GM19395 (cell line): ENCODE results near the gene F10.

Source experiments
- ATAC-seq: cut with Tn5 transposase; IDR thresholded peaks from one replicate; pipeline ENCODE4 v1.9.1; 2021; ENCODE audit warnings: mild to moderate bottlenecking, moderate library complexity; ENCODE audit not compliant: unreplicated experiment

Gene F10

GRCh38 chr13:113129921-113130750 is 7.5 kb downstream of the F10 start:
- ATAC-seq: no peak

DNA sequence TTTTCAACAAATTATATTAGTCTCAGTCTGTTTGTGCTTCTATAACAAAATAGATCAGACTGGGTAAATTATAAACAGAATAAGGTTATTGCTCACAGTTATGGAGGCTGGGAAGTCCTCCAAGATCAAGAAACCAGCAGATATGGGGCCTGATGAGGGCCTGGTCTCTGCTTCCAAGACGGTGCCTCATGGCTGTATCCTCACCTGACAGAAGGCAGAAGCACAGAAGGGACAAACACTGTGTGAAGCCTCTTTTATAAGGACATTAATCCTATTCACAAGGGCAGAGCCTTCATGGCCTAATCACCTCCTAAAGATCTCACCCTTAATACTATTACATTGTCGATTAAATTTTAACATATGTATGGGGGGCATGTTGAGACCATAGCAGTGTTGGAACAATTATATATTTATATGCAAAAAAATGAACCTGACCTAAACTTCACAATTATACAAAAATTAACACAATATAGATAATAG is 12.7 kb downstream of the F10 start:
- no peak for ATAC-seq

- ATAC-seq: no peak
Measured at GRCh38 chr13:113137691-113138298, 15.2 kb downstream of the F10 start.

DNA sequence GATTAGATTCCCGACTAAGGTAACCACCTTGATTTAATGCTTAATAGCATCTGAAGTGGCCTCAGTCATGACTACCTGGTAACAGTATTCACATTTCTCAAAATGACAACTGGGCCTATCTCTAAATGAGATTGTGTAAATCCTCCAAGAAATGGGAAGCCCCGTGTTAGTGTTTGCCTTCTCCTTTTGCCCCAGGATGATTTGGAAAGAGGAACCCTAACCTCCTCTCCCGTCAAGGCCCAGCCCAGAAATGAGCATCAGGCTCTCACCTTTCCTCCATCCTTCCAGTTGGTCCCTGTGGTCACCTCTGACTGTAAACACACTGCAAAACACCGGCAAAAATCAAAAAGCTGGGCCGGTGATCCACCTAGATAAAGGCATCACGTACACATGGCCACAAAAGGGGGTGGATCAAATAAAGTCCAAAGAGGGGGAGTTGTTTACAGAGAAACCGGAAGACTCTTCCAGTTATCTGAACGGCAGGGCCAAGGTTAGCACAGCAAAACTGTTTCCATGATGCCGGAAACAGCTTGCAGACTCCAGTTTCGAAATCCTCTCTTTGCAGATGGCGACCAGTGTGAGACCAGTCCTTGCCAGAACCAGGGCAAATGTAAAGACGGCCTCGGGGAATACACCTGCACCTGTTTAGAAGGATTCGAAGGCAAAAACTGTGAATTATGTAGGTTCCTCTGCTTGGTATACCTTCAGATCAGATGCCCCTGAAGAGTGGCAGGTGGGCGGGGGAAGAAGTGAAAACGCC is 16.4 kb downstream of the F10 start:
- no peak for ATAC-seq

GRCh38 chr13:113139577-113139976 is 17.0 kb downstream of the F10 start:
- ATAC-seq: no peak

- no peak for ATAC-seq
Measured at GRCh38 chr13:113140677-113141600, 18.3 kb downstream of the F10 start.

DNA sequence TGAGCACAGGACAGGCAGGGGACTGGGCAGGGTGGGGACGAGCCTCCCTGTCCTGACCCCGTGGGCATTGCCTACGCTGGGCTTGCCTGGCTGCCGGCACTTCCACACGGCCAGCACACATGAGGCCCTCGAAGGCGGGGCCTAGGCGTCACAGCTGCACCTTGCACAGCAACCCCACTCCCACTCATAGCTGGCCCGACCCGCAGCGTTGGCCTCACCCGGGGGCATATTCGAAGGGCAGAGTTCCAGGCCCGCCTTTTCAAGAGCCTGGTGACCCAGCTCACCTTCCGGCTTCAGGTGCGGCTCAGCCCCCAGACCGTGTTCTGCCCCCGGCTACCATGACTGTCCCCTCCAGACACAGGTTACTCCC is 19.0 kb downstream of the F10 start:
- ATAC-seq: no peak

DNA sequence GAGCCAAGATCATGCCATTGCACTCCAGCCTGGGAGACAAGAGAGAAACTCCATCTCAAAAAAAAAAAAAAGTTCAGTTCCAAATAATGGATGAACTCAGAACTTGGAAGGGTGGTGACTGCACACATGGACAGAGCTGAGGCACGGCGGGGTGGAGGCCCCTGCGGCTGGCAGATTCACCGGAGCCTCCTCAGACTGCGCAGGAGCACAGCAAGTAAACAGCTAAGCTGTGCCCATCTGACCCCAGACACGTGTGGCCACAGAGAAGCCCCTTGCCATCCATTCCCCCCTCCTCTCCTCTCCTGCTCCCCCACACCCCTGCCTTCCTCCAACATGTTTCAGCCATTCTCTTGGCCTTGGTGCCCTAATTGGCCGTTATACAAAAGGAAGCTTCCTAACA is 20.3 kb downstream of the F10 start:
- ATAC-seq: no peak

GRCh38 chr13:113143466-113144254 is 21.1 kb downstream of the F10 start:
- ATAC-seq: no peak

DNA sequence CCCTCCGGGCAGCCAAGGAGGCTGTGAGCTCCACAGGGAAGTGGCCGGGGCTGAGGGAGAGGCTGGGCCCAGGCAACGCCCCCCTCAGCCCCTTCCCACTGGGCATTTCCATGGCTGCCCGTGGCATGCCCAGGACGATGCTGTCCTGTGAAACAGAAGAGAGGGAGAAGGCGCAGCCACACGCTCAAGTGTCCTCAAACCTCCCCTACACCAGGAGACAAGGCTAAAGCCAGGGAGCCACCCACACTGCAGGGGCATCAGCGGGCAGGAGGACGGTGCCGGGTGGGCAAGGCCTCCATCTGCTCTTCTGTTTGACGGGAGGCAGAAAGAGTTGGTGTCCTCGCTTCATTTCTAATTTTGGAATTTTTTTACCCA is 21.6 kb downstream of the F10 start:
- ATAC-seq: no peak

GRCh38 chr13:113145496-113145895 is 22.9 kb downstream of the F10 start:
- no peak for ATAC-seq

GRCh38 chr13:113145911-113146598 is 23.5 kb downstream of the F10 start:
- no peak for ATAC-seq

DNA sequence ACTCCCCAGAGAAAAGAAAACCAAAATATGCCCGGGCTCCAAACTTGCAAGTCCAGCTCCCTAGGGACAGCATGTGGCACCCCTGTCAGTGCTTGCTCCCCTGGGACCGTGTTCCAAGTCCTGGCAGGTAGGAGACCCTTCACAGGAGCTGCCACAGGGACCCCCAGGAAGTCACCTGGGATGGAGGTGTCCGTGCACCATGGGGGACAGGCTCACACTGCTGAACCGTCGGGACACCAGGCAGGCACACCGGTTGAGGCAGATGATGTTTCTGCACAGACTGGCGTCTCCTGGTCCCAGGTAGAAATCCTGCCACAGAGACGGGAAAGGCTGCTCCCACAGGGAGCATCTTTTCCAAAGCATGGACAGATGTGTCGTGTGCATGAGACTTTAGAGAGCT is 24.2 kb downstream of the F10 start:
- ATAC-seq: no peak

DNA sequence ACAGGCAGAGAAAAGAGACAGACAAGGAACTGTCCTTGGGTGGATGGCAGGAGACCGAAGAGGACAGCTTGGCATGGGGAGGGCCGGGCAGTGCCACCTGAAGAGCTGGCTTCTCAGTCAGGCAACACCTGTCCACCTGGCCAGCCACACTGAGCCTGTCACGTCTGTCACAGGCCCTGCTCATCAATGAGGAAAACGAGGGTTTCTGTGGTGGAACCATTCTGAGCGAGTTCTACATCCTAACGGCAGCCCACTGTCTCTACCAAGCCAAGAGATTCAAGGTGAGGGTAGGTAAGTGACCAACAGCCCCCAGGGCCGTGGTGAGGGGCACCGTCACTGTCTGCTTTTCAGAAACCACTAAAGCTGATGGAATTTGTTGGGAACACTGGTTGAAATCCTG is 24.6 kb downstream of the F10 start:
- ATAC-seq: no peak

GRCh38 chr13:113148407-113148806 is 25.8 kb downstream of the F10 start:
- no peak for ATAC-seq

DNA sequence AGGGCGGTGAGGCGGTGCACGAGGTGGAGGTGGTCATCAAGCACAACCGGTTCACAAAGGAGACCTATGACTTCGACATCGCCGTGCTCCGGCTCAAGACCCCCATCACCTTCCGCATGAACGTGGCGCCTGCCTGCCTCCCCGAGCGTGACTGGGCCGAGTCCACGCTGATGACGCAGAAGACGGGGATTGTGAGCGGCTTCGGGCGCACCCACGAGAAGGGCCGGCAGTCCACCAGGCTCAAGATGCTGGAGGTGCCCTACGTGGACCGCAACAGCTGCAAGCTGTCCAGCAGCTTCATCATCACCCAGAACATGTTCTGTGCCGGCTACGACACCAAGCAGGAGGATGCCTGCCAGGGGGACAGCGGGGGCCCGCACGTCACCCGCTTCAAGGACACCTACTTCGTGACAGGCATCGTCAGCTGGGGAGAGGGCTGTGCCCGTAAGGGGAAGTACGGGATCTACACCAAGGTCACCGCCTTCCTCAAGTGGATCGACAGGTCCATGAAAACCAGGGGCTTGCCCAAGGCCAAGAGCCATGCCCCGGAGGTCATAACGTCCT is 26.4 kb downstream of the F10 start:
- ATAC-seq: no peak

GRCh38 chr13:113149711-113150549 is 27.3 kb downstream of the F10 start:
- no peak for ATAC-seq
